Spleen (tissue), 7 donors: ENCODE data around the gene TCF7L2.

Experiments
- POLR2A ChIP-seq, 3 donors: fragments of 450-650 bp; IDR thresholded peaks; one replicate each; pipeline ENCODE4 v1.5.1; 2017; ENCODE audit warnings: antibody characterized with exemption in 3 of 3, mild to moderate bottlenecking in 1 of 3
- TF ChIP-seq, protein P1 (sequence below), 11 experiments: fragments of 200-600 bp in 7 of 11; fragments of 450-650 bp in 4 of 11; sonication (generic) in 4 of 11; IDR thresholded peaks in 8 of 11; conservative IDR thresholded peaks in 3 of 11; 1 replicate in 7 of 11; 2 replicates in 4 of 11; pipeline versions ENCODE4 v1.4.0 to v1.8.0; 2016 to 2021; ENCODE audit warnings: antibody characterized with exemption in 11 of 11, inconsistent platforms in 4 of 11, mild to moderate bottlenecking in 1 of 11
- donor health status: DM: no; HTN: no; CAD: no; lungs with moderate emphysema.
- donor health status: DM: no; HTN: no; CAD: no.
- donor health status: DM: no; HTN: no; CAD: no.

DNA sequence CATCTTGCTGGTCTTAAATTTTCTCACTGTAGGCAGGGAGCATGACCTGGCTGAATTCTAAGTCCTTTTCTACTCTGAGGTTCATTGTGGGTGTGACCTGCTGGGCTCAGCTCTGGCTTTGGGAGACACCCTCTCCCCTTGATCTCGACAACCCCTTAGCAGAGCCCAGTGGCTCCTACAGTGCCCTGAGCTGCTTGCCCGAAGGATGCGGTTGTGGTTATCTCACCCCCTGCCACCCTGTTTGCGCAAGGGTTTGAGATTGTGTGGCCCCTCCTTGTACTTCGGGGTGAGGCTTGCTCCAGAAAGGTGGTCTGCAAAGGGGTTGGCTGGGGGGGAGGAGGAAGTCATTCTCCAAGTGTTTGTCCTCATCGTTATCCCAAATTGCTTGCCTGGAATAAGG is 55.3 kb downstream of the TCF7L2 start:
- TF ChIP-seq, protein P1, sequence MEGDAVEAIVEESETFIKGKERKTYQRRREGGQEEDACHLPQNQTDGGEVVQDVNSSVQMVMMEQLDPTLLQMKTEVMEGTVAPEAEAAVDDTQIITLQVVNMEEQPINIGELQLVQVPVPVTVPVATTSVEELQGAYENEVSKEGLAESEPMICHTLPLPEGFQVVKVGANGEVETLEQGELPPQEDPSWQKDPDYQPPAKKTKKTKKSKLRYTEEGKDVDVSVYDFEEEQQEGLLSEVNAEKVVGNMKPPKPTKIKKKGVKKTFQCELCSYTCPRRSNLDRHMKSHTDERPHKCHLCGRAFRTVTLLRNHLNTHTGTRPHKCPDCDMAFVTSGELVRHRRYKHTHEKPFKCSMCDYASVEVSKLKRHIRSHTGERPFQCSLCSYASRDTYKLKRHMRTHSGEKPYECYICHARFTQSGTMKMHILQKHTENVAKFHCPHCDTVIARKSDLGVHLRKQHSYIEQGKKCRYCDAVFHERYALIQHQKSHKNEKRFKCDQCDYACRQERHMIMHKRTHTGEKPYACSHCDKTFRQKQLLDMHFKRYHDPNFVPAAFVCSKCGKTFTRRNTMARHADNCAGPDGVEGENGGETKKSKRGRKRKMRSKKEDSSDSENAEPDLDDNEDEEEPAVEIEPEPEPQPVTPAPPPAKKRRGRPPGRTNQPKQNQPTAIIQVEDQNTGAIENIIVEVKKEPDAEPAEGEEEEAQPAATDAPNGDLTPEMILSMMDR (IDR thresholded peaks at IDR 0.05 in 8 of 11, conservative IDR thresholded peaks at IDR 0.05 in 3 of 11): no peak
- no peak for TF ChIP-seq POLR2A (IDR thresholded peaks at IDR 0.05)
